Measurements from ENCODE around the gene MED10.

- TF ChIP-seq CTCF (IDR thresholded peaks at IDR 0.05) (no peak), POLR2A (IDR thresholded peaks at IDR 0.05) (no peak)
These were observed 17.7 kb upstream of the MED10 start for GRCh38 chr5:6396043-6396442.
